GM19372 (cell line): ENCODE measurements around the gene DDX60.
"Not testable (repeated sequence)": the region's sequence is repeated elsewhere in the genome, so short reads cannot be mapped to it uniquely, and the experiment has no call there.

Experiments used
- ATAC-seq: cut with Tn5 transposase; IDR thresholded peaks from one replicate; pipeline ENCODE4 v1.9.1; 2021; ENCODE audit warnings: mild to moderate bottlenecking, low read depth, moderate library complexity; ENCODE audit not compliant: unreplicated experiment

DDX60 gene

DNA sequence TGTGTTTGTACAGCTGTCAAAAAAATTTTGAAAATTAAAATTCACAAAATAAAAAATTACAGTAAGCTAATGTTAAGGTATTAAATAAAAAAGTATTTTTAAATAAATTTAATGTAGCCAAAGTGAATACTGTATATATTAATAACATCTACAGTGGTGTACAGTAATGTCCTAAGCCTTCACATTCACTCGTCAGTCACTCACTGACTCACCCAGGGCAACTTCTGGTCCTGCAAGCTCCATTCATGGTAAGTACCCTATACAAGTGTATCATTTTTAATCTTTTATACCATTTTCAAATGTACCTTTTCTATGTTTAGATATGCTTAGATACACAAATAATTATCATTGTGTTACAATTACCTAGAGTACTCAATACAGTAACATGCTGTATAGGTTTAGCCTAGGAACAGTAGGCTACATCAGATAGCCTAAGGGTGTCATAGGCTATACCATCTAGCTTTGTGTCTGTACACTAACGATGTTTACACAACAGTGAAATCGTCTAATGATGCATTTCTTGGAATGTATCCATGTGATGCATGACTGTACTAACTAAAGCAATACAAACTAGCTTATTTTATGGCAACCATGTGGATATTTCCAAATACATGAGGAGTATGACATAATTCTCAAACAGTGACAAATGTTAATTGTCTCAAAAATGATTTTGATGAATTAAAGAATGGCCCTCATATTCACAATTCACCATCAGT is 13.7 kb downstream of the DDX60 start:
- no peak for ATAC-seq

DNA sequence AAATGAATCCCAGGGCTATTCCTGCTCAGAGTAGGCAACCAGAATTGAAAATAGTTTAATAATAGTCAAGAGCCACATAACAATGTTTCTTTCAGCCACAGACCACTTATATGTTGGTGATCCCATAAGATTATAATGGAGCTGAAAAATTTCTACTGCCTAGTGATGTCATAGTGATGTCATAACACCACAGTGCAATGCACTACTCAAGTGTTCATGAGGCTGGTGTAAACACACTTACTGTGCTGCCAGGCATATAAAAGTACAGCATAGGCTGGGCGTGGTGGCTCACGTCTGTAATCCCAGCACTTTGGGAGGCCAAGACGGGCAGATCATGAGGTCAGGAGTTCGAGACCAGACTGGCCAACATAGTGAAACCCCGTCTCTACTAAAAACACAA is 15.1 kb downstream of the DDX60 start:
- ATAC-seq: not testable (repeated sequence)

DNA sequence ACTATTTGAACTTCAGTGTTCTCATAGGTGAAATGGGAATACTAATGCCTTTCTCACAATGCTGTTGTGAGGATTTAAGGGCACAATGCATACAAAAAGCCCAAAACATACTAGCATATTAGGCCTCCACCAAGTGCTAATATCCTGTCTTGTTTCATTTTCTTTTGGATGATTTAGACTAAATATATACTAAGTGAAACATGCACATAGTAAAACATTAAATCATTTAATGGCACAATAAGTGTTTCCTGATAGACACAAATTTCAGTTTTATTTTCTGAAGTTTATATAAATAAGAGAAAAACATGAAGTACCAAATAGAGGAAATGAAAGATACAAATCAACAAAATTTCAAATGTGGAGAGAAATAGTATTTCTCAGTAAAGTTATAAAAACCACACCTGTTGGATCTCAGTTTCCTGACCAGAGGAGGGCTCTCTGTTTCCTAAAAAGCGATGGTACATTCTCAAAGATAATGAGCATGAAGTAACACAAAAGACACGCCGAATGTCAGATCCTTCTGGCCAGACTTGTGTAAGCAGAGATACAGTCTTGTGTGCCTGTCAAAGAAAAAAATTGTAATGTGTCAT is 25.1 kb downstream of the DDX60 start:
- ATAC-seq: no peak

DNA sequence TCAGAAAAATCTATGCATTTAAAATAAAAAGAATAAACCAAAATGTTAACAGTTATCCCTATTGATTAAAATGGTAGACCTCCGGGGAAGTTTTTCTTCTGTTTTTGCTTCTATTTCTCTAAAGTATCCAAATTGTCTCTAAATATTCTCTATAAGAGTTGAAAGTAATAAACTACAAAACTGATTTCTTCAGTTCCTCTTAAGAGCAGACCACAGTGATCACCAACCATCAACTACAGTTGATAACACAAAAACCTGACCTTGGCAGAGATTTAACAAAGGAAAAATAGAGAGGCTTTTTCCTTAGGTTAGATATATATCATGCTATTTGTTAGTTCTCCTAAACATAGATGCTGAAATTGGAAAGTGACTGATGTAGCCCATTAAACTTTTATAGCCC is 27.3 kb downstream of the DDX60 start:
- no peak for ATAC-seq

GRCh38 chr4:168285850-168286249 is 32.7 kb downstream of the DDX60 start:
- ATAC-seq: not testable (repeated sequence)

DNA sequence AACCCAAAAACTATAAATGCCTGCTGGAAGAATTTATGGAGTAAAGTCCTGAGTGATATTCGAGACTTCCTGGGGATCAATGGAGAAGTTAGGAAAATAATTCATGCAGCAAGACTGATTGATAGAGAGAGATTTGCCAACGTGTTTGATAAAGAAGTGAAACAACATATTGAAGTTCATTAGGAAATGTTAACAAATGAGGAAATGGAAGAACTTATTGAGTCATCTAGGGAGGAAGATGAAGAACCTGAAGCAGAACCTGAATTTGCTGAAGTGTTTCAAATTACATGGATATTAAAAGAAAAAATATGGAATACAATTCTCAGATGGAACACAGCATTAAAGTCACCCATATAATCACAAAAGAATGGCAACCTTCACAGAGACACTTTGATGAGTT is 39.0 kb downstream of the DDX60 start:
- ATAC-seq: no peak

DNA sequence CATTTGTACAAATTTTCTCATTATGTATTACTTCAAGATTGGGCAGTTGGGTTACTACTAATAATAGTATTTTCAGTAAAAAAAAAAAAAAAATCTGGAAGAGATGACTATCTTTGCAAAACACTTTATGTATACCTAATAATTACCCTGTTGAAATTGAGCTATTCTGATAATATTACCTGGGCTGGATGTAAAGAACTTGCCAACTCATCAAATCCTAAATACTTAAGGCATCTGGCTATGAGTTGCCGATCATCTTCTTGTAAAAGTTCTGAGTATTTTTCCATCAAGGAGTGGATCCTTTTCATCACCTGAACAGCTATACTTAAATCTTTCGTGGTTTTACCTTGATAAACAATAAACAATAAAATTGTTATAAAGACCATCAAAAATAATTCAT is 42.7 kb downstream of the DDX60 start:
- no peak for ATAC-seq

GRCh38 chr4:168274871-168275270 is 43.7 kb downstream of the DDX60 start:
- ATAC-seq: no peak

- no peak for ATAC-seq
These were observed 44.7 kb downstream of the DDX60 start for GRCh38 chr4:168273838-168274237.

DNA sequence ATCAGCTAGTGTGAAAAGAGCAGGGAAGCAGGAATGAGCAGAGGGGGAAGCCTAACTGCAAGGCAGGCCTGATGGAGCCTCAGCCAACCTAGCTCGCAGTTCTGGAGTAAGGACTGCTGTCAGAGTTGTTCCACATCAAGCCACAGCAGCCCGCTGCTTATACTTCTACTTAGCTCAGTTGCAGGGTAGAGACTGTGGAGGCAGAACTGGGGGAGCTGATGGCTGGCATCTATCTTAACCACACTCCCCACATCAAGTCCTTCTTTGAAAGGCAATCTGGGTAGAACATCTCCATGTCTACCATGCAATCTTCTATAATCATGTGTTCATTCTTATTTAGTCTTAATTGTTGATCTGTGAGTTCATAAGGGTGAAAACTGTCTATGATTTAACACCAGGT is 46.1 kb downstream of the DDX60 start:
- no peak for ATAC-seq

GRCh38 chr4:168269896-168270295 is 48.7 kb downstream of the DDX60 start:
- ATAC-seq: no peak

DNA sequence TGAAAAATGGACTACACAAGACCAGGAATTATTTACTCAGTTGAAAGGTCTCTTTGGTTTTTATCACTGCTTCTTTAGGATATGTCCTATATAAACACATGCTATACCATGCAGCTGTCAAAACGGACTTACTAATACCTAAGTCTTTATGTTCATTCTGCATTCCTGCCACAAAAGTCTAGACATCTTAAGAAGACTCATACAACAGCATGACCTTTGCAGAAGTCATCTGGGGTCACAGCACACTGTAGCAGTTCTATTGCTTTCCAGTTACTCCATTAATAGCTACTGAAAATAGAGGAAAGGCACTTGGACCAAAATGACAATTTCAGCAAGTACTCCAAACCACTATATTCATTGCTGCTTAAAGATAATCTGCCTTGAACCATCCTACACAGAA is 53.2 kb downstream of the DDX60 start:
- no peak for ATAC-seq

GRCh38 chr4:168264903-168265302 is 53.6 kb downstream of the DDX60 start:
- no peak for ATAC-seq

DNA sequence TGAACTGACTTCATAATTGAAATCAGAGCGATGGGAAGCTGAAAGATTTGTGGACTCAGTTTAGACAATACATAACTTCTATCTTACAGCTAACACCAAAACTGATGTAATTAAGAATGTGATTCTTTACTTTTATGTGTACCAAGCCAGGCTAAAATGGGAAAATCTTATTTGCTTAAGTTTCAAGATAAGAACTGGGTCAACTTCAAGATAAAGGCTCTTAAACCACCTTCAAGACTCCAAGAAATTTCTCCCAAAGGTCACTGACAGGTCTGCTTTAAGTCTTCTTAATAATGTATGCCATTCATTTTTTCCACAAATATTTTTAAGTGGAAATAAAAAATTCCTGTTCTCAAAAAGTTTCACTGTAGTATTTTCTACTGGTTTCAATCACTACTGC is 55.5 kb downstream of the DDX60 start:
- ATAC-seq: no peak

DNA sequence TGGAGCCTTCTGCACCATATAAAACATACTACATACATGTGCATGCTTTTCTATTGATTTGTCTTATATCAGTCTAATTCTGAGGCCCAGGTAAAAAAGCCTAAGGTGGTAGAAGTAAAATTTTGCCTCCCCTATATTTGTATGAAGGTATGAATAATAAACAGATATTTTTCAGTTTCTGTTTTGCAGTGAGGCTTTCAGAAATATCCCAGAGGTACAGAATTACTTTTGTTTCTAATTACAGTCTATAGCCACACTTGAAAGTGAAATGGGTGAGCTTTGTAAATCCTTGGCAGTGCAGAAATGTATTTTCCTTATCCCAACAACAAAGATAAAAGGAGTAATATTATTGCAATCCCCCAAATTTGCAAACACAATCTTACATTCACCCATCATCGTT is 59.5 kb downstream of the DDX60 start:
- ATAC-seq: no peak

DNA sequence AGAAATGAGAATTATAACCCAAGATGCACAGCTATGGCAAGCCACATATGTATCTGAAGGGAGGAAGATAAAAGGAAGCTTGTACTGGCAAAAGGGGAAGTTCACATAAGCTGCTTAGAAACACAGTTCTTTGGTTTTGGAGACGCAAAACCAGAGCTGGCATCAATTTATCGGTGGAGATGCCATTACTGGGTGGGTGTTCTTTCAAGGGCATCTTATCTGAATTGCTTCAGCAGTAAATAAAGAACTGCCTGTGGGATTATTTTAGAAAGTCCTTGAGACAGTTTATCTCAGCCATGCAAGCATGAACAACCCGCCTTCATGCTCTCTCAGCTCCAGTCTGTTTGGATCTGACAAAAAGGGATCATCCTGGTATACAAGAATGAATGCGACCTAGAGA is 60.8 kb downstream of the DDX60 start:
- no peak for ATAC-seq

DNA sequence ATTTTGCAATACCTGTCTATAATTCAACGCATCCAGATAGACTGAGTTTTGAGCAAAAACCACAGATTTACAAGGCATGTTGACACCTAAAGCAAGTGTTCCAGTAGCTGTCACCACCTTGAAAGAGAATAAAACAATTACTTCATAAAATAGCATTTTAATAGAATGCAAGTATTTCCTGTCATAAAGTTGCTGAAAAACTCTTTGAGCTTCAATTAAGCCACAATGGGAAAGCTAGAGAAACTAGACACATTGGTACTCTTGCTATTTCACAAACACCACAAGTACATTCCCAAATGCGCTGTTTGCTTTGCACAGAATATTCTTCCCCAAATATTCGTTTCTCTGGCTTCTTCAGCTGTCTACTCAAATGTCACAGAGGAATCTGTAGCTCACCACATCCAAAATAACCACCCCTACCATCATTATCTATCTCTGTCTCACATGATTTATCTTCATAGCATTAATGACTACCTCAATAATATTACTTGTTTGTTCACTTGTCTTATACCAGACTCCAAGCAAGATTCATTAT is 70.3 kb downstream of the DDX60 start:
- no peak for ATAC-seq

- no peak for ATAC-seq
These were observed 70.9 kb downstream of the DDX60 start for GRCh38 chr4:168247603-168248002.

- no peak for ATAC-seq
These were observed 76.6 kb downstream of the DDX60 start for GRCh38 chr4:168241953-168242352.

GRCh38 chr4:168240821-168241220 is 77.7 kb downstream of the DDX60 start:
- ATAC-seq: no peak

DNA sequence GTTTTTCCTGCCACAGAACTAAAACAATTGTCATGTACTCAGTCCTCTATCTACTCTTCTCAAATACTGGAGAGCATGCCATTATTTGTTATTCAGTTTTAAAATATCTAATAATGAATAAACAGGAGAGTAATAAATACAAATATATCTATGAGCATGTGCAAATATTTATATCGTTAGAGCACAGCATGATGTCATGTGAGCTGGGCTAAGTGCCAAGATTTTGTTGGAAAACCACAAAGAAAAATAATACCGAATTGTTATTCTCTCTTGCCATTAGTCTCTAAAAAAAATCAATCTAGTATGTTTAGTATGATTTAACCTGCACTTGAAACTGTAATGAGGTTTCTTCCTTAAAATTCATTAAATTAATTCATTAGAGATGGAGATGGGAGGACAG is 97.3 kb downstream of the DDX60 start:
- no peak for ATAC-seq

- no peak for ATAC-seq
These were observed 97.7 kb downstream of the DDX60 start for GRCh38 chr4:168220893-168221292.
